ENCODE data around the gene VRK1.

- no peak for TF ChIP-seq CTCF (conservative IDR thresholded peaks at IDR 0.05; ENCODE audit: low read length)
- no peak for TF ChIP-seq EZH2phosphoT487 (IDR thresholded peaks at IDR 0.05; ENCODE audit: borderline replicate concordance)
These were observed 97.8 kb downstream of the VRK1 start for GRCh38 chr14:96894966-96895365.

Measured in Loucy (cell line).